K562 (cell line): ENCODE data around the gene MEIOB. TPM values are rescaled to one million over a fixed set of nuclear protein-coding genes. Genes with fewer than 3 reads are reported as not detected.

Experiments used
- ATF6 ChIP-seq: sonication (generic); formaldehyde crosslinking; IDR thresholded peaks from 2 replicates; pipeline ENCODE4 v1.4.0; 2020; ENCODE audit warnings: mild to moderate bottlenecking, missing genetic modification reagents
- ATF7 ChIP-seq: fragments of 450-650 bp; IDR thresholded peaks from 2 replicates; pipeline ENCODE4 v1.7.1; 2014; ENCODE audit warnings: mild to moderate bottlenecking, moderate library complexity
- BCL6 ChIP-seq: fragments of 250-450 bp; sonication (Bioruptor Pico); IDR thresholded peaks from 2 replicates; pipeline ENCODE4 v1.4.0; 2020
- CCNT2 ChIP-seq: IDR thresholded peaks from 2 replicates; pipeline ENCODE4 v1.6.1; 2011; ENCODE audit warnings: borderline replicate concordance, low read depth, mild to moderate bottlenecking, moderate library complexity, mixed read lengths, low read length; ENCODE audit not compliant: insufficient read length; ENCODE audit errors: extremely low read depth
- CXXC5 ChIP-seq: fragments of 250-450 bp; sonication (Bioruptor Pico); IDR thresholded peaks from 2 replicates; pipeline ENCODE4 v1.8.0; 2022; ENCODE audit warnings: inconsistent platforms, mild to moderate bottlenecking, moderate library complexity
- HES1 ChIP-seq: fragments of 450-650 bp; IDR thresholded peaks from 2 replicates; pipeline ENCODE4 v1.6.1; 2016; ENCODE audit warnings: low read depth, mild to moderate bottlenecking, moderate library complexity
- IRF2 ChIP-seq: sonication (generic); formaldehyde crosslinking; IDR thresholded peaks from 2 replicates; pipeline ENCODE4 v1.8.1; 2022; ENCODE audit warnings: mild to moderate bottlenecking, missing genetic modification reagents
- NUFIP1 ChIP-seq: fragments of 450-650 bp; IDR thresholded peaks from 2 replicates; pipeline ENCODE4 v1.6.1; 2018; ENCODE audit not compliant: partially characterized antibody
- PATZ1 ChIP-seq: fragments of 250-450 bp; sonication (Bioruptor Pico); IDR thresholded peaks from 2 replicates; pipeline ENCODE4 v1.5.0; 2020; ENCODE audit warnings: mild to moderate bottlenecking, borderline replicate concordance
- PHB2 ChIP-seq: fragments of 450-650 bp; IDR thresholded peaks from 2 replicates; pipeline ENCODE4 v1.6.1; 2017; ENCODE audit warnings: low read depth
- PYGO2 ChIP-seq: fragments of 450-650 bp; IDR thresholded peaks from 2 replicates; pipeline ENCODE4 v1.6.1; 2016; ENCODE audit warnings: mild to moderate bottlenecking, missing genetic modification characterization, moderate library complexity, missing compliant biosample characterization
- RFX7 ChIP-seq: fragments of 250-450 bp; sonication (Bioruptor Pico); IDR thresholded peaks from 2 replicates; pipeline ENCODE4 v1.5.1; 2021; ENCODE audit warnings: mild to moderate bottlenecking
- STAT5B ChIP-seq: fragments of 250-450 bp; sonication (Bioruptor Pico); IDR thresholded peaks from 2 replicates; pipeline ENCODE4 v1.8.0; 2021; ENCODE audit warnings: mild to moderate bottlenecking, inconsistent platforms
- TEAD2 ChIP-seq: fragments of 450-650 bp; IDR thresholded peaks from 2 replicates; pipeline ENCODE4 v1.6.1; 2016; ENCODE audit warnings: missing genetic modification characterization, control low read depth, missing compliant biosample characterization
- polyA plus RNA-seq, 8 experiments: library from polyadenylated mRNA; depleted of rRNA in 4 of 8; stranded (reverse) in 5 of 8; unstranded in 3 of 8; fragments of >200 nt; fragmentation: Nextera tagmentation in 2 of 8; fragmentation: Illumina TruSeq in 1 of 8; extraction: Ambion mirVana in 2 of 8; extraction: Trizol in 1 of 8; gene quantifications; 2 replicates each; pipeline versions ENCODE4 v1.2.1 to v1.2.3, GENCODE V29; 2011 to 2014; ENCODE audit warnings: inconsistent platforms in 1 of 8, missing spikeins in 1 of 8
- total RNA-seq, 7 experiments: library from RNA; depleted of rRNA in 6 of 7; stranded (reverse); fragments of >200 nt in 6 of 7; fragmentation: Illumina TruSeq in 2 of 7; extraction: Trizol in 2 of 7; gene quantifications; 2 replicates each; pipeline versions ENCODE4 v1.2.1 to v1.2.3, GENCODE V29; 2011 to 2021; ENCODE audit warnings: low replicate concordance in 1 of 7
- TF ChIP-seq, protein P1 (sequence below): fragments of 450-650 bp; formaldehyde crosslinking; IDR thresholded peaks from 2 replicates; pipeline ENCODE4 v1.4.0; 2020; ENCODE audit warnings: mild to moderate bottlenecking, moderate library complexity
- TF ChIP-seq, protein P2 (sequence below): sonication (generic); formaldehyde crosslinking; IDR thresholded peaks from 2 replicates; pipeline ENCODE4 v1.8.1; 2023; ENCODE audit warnings: missing genetic modification reagents, mild to moderate bottlenecking, borderline replicate concordance

Gene MEIOB
- total and polyA plus RNA-seq, 9 of the 15 experiments (the other 6 are each of a cell fraction or from before 2014, with no cell fraction given): 25.4 to 203 (median 97.6) TPM

GRCh38 chr16:1826691-1827573 is 45.0 kb downstream of the MEIOB start, which contains the start of the genes FAHD1 and HAGH (continued):
- TF ChIP-seq ATF6 (CRISPR knock-in tag) (peak; percentile 84; the same call in 1 of the 2 replicates), STAT5B (CRISPR knock-in tag) (no peak), PHB2 (no peak), CXXC5 (CRISPR knock-in tag) (peak; percentile 94), PATZ1 (CRISPR knock-in tag) (no peak), RFX7 (CRISPR knock-in tag) (no peak), TEAD2 (tag) (no peak), IRF2 (CRISPR knock-in tag) (no peak), PYGO2 (no peak), ATF7 (peak; percentile 84), NUFIP1 (no peak), CCNT2 (peak; percentile 63), HES1 (no peak), BCL6 (CRISPR knock-in tag) (no peak)
- TF ChIP-seq, protein P1, sequence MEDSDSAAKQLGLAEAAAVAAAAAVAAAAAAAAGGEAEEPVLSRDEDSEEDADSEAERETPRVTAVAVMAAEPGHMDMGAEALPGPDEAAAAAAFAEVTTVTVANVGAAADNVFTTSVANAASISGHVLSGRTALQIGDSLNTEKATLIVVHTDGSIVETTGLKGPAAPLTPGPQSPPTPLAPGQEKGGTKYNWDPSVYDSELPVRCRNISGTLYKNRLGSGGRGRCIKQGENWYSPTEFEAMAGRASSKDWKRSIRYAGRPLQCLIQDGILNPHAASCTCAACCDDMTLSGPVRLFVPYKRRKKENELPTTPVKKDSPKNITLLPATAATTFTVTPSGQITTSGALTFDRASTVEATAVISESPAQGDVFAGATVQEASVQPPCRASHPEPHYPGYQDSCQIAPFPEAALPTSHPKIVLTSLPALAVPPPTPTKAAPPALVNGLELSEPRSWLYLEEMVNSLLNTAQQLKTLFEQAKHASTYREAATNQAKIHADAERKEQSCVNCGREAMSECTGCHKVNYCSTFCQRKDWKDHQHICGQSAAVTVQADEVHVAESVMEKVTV (CRISPR knock-in tag): no peak
- TF ChIP-seq, protein P2, sequence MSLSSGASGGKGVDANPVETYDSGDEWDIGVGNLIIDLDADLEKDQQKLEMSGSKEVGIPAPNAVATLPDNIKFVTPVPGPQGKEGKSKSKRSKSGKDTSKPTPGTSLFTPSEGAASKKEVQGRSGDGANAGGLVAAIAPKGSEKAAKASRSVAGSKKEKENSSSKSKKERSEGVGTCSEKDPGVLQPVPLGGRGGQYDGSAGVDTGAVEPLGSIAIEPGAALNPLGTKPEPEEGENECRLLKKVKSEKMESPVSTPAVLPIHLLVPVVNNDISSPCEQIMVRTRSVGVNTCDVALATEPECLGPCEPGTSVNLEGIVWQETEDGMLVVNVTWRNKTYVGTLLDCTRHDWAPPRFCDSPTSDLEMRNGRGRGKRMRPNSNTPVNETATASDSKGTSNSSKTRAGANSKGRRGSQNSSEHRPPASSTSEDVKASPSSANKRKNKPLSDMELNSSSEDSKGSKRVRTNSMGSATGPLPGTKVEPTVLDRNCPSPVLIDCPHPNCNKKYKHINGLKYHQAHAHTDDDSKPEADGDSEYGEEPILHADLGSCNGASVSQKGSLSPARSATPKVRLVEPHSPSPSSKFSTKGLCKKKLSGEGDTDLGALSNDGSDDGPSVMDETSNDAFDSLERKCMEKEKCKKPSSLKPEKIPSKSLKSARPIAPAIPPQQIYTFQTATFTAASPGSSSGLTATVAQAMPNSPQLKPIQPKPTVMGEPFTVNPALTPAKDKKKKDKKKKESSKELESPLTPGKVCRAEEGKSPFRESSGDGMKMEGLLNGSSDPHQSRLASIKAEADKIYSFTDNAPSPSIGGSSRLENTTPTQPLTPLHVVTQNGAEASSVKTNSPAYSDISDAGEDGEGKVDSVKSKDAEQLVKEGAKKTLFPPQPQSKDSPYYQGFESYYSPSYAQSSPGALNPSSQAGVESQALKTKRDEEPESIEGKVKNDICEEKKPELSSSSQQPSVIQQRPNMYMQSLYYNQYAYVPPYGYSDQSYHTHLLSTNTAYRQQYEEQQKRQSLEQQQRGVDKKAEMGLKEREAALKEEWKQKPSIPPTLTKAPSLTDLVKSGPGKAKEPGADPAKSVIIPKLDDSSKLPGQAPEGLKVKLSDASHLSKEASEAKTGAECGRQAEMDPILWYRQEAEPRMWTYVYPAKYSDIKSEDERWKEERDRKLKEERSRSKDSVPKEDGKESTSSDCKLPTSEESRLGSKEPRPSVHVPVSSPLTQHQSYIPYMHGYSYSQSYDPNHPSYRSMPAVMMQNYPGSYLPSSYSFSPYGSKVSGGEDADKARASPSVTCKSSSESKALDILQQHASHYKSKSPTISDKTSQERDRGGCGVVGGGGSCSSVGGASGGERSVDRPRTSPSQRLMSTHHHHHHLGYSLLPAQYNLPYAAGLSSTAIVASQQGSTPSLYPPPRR: peak; percentile 90; the same call in 1 of the 2 replicates
